Measurements from ENCODE around the gene ANKRD37.
A peak's percentile ranks its signal among the peaks of the same experiment; 100 is the strongest.

The ANKRD37 gene

GRCh38 chr4:185381288-185382196 lies 15.1 kb upstream of the ANKRD37 start:
- no peak for DNase-seq

DNA sequence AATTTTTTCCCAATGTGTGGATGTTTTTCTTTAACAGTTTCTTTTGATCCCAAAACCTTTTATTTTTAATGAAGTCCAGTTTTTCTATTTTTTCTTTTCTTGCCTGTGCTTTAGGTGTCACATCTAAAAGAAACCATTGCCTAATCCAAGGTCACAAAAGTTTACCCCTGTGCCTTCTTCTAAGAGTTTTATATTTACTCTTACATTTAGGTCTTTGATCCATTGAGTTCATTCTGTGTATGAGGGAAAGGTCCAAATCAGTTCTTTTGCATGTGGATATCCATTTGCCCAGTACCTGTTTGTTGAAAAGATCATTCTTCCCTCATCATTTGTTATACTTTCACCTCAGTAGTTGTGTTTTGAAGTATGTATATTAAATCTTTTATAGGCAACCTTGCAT lies 13.9 kb upstream of the ANKRD37 start:
- no peak for DNase-seq

DNA sequence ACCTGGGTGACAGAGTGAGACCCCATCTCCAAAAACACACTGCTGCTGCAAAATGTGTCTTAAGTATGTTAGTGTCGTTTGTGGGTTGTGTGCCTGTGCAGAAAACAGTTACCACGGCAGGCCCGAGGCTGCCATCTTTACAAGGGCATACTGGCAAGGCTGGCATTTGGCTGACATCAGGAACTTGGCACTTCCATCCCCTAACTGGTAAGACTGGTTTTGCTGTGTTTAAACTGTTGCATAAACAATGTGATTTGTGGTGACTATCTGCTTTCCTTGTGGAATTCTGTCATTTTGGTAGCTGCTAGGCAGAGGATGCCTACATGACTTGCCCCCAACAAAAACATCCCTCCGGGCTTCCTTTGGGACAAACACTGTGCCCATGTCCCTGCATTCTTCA lies 13.2 kb upstream of the ANKRD37 start:
- DNase-seq = no peak

- no peak for DNase-seq
Measured at GRCh38 chr4:185384061-185384460, 12.6 kb upstream of the ANKRD37 start.

DNA sequence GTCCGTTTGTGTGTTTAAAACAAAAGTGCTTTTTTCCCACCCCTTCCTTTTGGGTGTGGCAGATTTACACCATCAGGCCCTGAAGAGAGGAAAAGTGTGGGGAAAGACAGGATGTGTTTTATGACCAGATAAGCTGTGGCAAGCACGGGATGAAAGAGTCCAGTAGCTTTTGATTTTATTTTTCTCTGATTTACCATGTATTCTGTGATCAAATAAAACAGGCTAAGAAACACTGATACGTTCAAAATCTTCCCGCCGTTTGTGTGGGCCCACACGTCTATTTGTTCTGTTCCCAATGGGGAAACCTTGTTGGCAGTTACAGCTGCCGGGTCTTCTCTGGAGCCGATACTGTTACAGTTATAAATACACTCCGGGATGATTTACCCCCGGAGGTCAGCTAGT lies 11.7 kb upstream of the ANKRD37 start:
- DNase-seq = no peak

- DNase-seq = no peak
Measured at GRCh38 chr4:185387957-185388356, 8.7 kb upstream of the ANKRD37 start.

- no peak for DNase-seq
Measured at GRCh38 chr4:185390941-185391340, 5.7 kb upstream of the ANKRD37 start.

DNA sequence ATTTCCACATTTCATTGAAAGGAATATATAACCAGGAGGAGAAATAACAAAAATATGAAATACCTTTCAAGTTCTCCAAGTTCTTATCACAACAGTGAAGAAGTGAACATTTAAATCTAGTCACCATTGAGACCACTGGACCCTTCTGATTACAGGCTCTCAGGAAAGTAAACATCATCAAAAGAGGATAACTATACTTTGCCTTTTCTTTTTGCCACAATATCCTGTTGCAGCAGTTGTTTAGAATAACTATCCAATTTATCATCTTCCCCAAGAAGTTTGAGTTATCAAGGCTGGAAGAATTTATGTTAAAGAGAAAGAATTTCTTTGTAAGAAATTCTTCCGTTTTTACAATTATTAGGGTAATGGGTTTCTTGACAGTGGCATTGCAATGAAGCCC lies 4.5 kb upstream of the ANKRD37 start:
- DNase-seq = no peak

GRCh38 chr4:185394568-185395237 lies 1.9 kb upstream of the ANKRD37 start:
- peak in 1 of 2 donors; percentile 13 for DNase-seq

- DNase-seq = peak in 1 of 2 donors; percentile 45
Measured at GRCh38 chr4:185395238-185395955, 1.2 kb upstream of the ANKRD37 start, which contains the start of gene LRP2BP. Gene LRP2BP (minus strand): TSS chr4:185395924. CDS start chr4:185378186, 17,738 bp downstream.

- DNase-seq = peak; percentile 97 to 98
Measured at GRCh38 chr4:185395956-185396723, 501 bp upstream of the ANKRD37 start.

DNA sequence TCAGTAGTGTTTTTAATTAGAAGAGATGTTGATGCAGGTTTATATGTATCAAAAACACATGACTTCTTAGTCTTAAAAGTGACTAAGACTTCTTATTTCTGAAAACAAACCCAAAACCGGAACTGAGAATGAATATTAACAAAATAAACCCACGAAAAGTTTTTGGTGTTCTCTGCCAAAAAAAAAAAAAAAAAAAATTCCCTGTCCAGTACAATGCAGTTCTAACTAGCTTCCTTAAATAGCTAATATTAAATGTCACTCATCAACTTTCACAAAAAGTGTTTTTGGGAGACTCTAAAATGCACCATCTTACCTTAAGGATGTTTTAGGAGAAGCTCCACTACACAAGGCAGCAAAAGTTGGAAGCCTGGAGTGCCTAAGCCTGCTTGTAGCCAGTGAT lies 2.0 kb downstream of the ANKRD37 start:
- no peak for DNase-seq

DNA sequence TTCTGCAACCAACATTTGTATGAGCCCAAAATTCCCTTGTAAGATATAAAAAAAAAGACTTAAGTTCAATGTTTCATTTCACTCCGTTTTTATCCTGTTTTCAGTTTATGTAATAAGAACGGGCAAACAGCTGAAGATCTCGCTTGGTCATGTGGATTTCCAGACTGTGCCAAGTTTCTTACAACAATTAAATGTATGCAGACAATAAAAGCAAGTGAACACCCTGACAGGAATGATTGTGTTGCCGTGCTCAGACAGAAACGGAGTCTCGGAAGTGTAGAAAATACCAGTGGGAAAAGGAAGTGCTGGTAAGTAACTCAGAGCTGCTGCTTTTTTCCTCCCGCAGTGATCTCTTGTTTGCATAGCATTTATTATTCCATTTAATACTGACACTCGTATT lies 2.8 kb downstream of the ANKRD37 start:
- no peak for DNase-seq

DNA sequence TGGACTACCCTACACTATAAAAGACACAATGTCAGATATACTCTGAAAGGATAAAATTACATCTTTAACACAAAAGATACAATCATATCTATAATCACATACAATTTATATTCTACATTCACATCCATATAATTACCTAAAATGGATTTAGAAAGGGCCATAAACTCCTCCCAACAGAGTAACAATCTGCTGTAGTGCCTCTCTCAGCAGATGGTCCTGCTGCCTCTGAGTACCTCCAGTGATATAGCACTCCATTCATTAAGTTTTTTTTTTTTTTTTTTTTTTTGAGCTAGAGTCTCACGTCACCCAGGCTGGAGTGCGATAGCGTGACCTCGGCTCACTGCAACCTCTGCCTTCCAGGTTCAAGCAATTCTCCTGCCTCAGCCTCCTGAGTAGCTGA lies 7.4 kb downstream of the ANKRD37 start:
- no peak for DNase-seq

DNA sequence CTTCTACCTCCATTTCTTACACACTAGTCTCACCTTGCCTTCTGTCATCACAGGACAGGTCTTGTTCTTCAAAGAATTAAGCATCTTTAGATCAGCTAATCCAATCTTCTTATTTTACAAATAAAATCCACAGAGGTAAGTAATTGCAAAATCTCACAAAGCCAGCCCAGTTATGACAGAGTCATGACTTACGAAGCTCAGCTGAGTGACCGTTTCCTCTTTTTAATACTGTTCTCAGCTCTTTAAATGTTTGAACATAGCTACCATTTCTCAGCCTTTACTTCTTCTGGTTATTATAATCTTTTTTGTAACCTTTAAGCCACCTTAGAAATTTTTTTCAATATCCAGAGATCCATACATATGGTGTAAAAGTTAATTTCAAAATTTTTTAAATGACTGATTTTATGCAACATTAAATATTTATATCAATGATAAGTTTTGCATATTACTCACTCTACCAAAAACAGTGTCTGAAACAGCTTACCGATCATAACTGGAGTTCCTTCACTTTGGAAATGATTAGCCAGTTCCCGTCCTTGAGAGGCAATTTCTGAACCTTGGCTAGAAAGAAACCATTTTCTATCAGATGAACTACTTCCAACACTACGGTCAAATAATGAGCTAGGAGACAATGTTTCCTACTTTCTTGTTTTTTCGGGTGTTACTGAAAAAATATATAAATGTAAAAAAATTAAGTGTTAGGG lies 8.8 kb downstream of the ANKRD37 start:
- no peak for DNase-seq

GRCh38 chr4:185408432-185408831 lies 11.8 kb downstream of the ANKRD37 start:
- DNase-seq = no peak

DNA sequence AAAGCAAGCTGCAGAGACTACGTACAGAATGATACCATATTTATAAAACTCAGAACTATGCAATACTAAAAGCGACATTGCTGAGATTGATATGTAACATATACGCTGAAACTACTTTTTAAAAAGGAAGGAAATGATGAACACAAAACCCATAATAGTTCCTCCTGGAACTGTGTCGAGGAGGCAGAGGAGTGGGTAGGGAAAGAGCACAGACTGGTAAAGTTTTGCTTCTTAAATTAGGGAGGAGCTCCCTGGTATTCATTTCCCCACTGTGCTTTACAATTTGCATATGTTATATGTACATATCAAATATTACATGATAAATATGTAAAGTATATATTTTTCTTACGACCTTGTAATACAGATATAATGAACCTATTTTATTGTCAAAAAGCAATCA lies 15.2 kb downstream of the ANKRD37 start:
- DNase-seq = no peak

DNA sequence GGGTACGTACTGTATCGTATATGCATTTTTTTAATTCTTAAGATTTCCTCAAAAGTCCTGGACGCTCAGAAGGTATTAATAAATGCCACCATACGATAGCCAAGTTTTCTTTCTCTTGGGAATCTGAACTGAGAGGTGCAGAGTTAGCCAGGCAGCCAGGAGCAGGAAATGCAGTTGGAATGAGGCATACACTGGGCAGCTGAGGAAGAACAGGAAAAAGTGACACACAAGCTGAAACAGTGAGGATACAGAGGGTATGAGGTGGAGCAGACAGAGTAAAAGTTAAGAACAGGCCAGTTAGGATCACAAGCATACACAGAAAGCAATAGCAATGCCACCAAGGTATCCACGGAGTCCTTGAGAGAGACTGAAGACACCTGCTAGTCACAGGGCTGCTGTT lies 15.8 kb downstream of the ANKRD37 start:
- no peak for DNase-seq

DNA sequence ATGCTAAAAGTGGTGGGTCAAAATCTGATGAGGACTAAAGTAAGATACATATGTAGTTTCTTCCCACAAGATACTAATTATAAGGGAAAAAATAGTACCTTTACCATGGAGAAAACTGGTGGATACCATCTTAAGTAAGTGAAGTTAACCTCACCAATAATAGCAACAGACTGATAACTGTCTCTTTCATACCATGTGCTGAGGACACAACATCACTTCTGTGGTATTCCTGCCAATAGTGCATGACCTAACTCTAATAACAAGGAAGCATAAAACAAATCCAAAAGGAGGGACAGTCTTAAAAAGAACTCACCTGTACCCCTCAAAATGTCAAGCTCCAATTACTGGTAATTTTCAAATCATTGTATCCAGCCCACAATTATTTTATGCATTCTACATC lies 20.3 kb downstream of the ANKRD37 start:
- no peak for DNase-seq

DNA sequence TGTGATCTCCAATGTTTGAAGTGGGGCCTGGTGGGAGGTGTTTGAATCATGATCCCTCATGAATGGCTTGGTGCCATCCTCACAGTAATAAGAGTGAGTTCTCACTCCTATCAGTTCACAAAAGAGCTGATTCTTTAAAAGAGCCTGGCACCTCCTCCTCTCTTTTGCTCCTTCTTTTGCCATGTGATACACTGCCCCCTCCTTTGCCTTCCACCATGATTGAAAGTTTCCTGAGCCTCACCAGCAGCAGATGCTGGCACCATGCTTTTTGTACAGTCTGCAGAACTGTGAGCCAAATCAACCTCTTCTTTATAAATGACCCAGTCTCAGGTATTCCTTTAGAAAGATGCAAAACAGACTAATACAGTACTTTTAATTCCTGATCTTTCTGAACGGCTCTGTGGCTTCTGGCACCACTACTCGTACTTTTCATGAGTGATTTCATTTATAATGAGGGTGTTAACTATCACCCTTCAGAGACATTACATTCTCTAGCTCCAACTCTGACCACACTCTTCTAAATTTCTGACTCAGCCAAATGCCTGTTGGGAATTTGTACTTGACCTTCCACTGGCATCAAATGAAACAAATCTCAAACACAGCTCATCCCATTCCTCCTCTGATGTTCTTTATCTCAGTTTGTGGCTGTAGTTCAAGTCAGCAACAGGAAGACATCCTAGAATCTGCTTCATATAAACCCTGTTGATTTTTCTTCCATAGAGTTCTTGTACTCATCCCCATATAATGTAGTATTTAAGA lies 24.9 kb downstream of the ANKRD37 start:
- no peak for DNase-seq

Data from CD4-positive, alpha-beta T cell treated with Interleukin-1 beta for 1 hour (primary cell).